Ascending aorta (tissue), 2 donors: Measurements from ENCODE around the gene CDC37L1. TPM values are rescaled to one million over a fixed set of nuclear protein-coding genes. Genes with fewer than 3 reads are reported as not detected.
A peak's percentile ranks its signal among the peaks of the same experiment; 100 is the strongest.

Source experiments
- DNase-seq, 2 donors: peaks; one replicate each; pipeline ENCODE4 v3.0.0-alpha.2; 2019; ENCODE audit warnings: low spot score in 2 of 2
- H3K27ac ChIP-seq, 2 donors: fragments of 200-600 bp; sonication (generic); one replicate each; pipeline ENCODE4 v1.5.1; 2016 to 2017; ENCODE audit warnings: mild to moderate bottlenecking in 1 of 2
- H3K27me3 ChIP-seq: fragments of 200-600 bp; sonication (generic); one replicate; pipeline ENCODE4 v1.5.1; 2017
- H3K36me3 ChIP-seq, 2 donors: fragments of 200-600 bp; sonication (generic); one replicate each; pipeline ENCODE4 v1.5.1; 2016
- H3K4me1 ChIP-seq, 2 donors: fragments of 200-600 bp; sonication (generic); one replicate each; pipeline ENCODE4 v1.5.1; 2016 to 2017; ENCODE audit warnings: mild to moderate bottlenecking in 1 of 2
- H3K4me3 ChIP-seq, 2 donors: fragments of 200-600 bp; sonication (generic); one replicate each; pipeline ENCODE4 v1.5.1; 2016 to 2017; ENCODE audit warnings: mild to moderate bottlenecking in 1 of 2
- H3K9me3 ChIP-seq, 2 donors: fragments of 200-600 bp; sonication (generic); one replicate each; pipeline ENCODE4 v1.5.1; 2016
- intact Hi-C: fragments of 100-400 bp; cut with DNase I; formaldehyde crosslinking; loops from one replicate; pipeline ENCODE4 v1.15.1; 2023
- total RNA-seq: library from RNA; depleted of rRNA; stranded (reverse); fragments of >200 nt; gene quantifications from one replicate; pipeline ENCODE4 v1.1.0, GENCODE V29; 2016
- TF ChIP-seq, protein P1 (sequence below), 3 experiments: fragments of 200-600 bp in 2 of 3; fragments of 450-650 bp in 1 of 3; sonication (generic) in 2 of 3; IDR thresholded peaks; one replicate each; pipeline ENCODE4 v1.5.1; 2016 to 2019; ENCODE audit warnings: antibody characterized with exemption in 3 of 3, mild to moderate bottlenecking in 1 of 3, moderate library complexity in 1 of 3

Gene CDC37L1
- total RNA-seq, 1 donor from 2014 or later, result 17.2 TPM

GRCh38 chr9:4665357-4665756, 14.0 kb upstream of the CDC37L1 start:
- TF ChIP-seq, protein P1, sequence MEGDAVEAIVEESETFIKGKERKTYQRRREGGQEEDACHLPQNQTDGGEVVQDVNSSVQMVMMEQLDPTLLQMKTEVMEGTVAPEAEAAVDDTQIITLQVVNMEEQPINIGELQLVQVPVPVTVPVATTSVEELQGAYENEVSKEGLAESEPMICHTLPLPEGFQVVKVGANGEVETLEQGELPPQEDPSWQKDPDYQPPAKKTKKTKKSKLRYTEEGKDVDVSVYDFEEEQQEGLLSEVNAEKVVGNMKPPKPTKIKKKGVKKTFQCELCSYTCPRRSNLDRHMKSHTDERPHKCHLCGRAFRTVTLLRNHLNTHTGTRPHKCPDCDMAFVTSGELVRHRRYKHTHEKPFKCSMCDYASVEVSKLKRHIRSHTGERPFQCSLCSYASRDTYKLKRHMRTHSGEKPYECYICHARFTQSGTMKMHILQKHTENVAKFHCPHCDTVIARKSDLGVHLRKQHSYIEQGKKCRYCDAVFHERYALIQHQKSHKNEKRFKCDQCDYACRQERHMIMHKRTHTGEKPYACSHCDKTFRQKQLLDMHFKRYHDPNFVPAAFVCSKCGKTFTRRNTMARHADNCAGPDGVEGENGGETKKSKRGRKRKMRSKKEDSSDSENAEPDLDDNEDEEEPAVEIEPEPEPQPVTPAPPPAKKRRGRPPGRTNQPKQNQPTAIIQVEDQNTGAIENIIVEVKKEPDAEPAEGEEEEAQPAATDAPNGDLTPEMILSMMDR (IDR thresholded peaks at IDR 0.05), result no peak
- Histone ChIP-seq H3K4me1 (peaks cover 7 to 16% of the 10 kb centered on the region in 2 donors), H3K9me3 (no peaks in the 10 kb centered on the region), H3K27ac (no peak overlapping the region), H3K36me3 (no peaks in the 10 kb centered on the region), H3K27me3 (no peaks in the 10 kb centered on the region), H3K4me3 (no peak overlapping the region)
- intact Hi-C loops, result loop anchor here (10.0 kb wide), 1 partner anchor 1349 kb away; the partner anchor contains the start of gene RANBP6
- no peak for DNase-seq

DNA sequence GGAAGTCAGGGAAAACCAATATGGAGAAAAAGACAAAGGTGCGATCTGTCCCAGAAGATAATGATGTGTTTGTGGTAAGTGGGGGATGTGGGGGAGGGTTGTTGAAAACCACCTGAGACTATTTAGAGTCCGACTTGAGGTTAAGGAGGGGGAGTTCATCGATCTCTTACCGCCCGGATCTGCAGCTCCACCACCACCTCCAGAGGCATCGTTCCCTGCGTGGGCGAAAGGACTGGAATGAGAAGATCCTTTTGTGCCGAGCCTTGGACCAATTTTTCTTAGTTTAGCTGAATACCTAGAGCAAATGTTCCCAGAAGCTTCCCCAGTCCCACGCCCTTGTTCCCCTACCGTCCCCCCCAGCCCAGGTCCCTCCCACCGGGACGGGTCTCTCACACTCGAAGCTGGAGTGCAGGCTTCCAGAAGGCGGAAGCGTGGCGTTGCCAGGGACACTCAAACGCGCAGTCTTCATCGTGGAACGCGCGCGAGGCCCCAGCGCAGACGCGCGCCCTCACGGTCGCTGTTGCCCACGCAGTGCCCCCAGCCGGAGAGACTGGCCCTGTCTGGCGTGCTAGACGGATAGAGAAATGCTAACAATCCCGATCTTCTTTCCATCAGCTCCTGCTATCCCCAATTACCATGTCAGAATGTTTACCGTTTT, 13.2 kb upstream of the CDC37L1 start, which contains the start of gene SPATA6L:
SPATA6L (minus strand) TSS at position 439 of the 658 bp plus-strand sequence; CDS start at position 209, 230 bp downstream.
- intact Hi-C loops, result loop anchor here (10.0 kb wide), 1 partner anchor 1349 kb away; the partner anchor contains the start of gene RANBP6
- DNase-seq, result peak in 1 of 2 donors; percentile 83
- H3K27ac ChIP-seq, result peak within 1 kb of the TSS; percentile 39 to 68
- peak within 1 kb of the TSS; percentile 56 to 68 for H3K4me3 ChIP-seq
- H3K36me3 ChIP-seq, result no peaks in the 10 kb centered on the region
- H3K4me1 ChIP-seq, result peaks cover 7 to 16% of the 10 kb centered on the region in 2 donors
- TF ChIP-seq, protein P1 (IDR thresholded peaks at IDR 0.05), result peak in 1 of 3 experiments; percentile 12
- no peaks in the 10 kb centered on the region for H3K9me3 ChIP-seq
- H3K27me3 ChIP-seq, result no peaks in the 10 kb centered on the region

GRCh38 chr9:4667681-4668080, 11.7 kb upstream of the CDC37L1 start:
- Histone ChIP-seq H3K9me3 (no peaks in the 10 kb centered on the region), H3K4me1 (peaks cover 7 to 13% of the 10 kb centered on the region in 2 donors), H3K4me3 (no peak overlapping the region), H3K27me3 (no peaks in the 10 kb centered on the region), H3K27ac (no peak overlapping the region), H3K36me3 (no peaks in the 10 kb centered on the region)
- TF ChIP-seq, protein P1 (IDR thresholded peaks at IDR 0.05), result no peak
- DNase-seq, result no peak
- intact Hi-C loops, result loop anchor here (10.0 kb wide), 1 partner anchor 1347 kb away; the partner anchor contains the start of gene RANBP6

DNA sequence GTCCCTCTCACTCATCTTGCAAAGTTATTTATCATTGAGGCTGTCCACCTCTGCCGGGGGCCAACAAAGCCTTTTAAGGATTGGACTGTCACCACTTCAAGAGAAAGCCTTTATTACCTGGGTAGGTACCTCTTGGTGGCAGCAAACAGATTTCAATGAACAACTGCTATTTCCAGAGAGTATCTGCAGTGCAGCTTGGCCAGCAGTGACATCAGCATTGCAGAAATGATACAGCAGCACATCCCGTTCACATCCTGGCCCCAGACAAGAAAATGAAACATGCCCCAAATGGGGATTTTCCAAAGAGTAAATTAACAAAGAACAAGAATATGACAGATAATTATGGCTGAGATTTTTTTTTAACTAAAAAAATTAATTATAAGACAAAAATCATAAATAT, 10.8 kb upstream of the CDC37L1 start:
- Histone ChIP-seq H3K27me3 (no peaks in the 10 kb centered on the region), H3K4me1 (peaks cover 0 to 8% of the 10 kb centered on the region in 2 donors), H3K9me3 (no peaks in the 10 kb centered on the region), H3K4me3 (no peak overlapping the region), H3K36me3 (no peaks in the 10 kb centered on the region), H3K27ac (no peak overlapping the region)
- TF ChIP-seq, protein P1 (IDR thresholded peaks at IDR 0.05), result no peak
- DNase-seq, result no peak
- intact Hi-C loops, result loop anchor here (10.0 kb wide), 1 partner anchor 1346 kb away; the partner anchor contains the start of gene RANBP6

- intact Hi-C loops, result loop anchor here (10.0 kb wide), 1 partner anchor 1345 kb away; the partner anchor contains the start of gene RANBP6
- Histone ChIP-seq H3K36me3 (no peaks in the 10 kb centered on the region), H3K4me1 (no peaks in the 10 kb centered on the region), H3K27ac (no peak overlapping the region), H3K27me3 (no peaks in the 10 kb centered on the region), H3K9me3 (no peaks in the 10 kb centered on the region), H3K4me3 (no peak overlapping the region)
- DNase-seq, result no peak
- TF ChIP-seq, protein P1 (IDR thresholded peaks at IDR 0.05), result no peak
Observed at GRCh38 chr9:4669890-4670289, 9.5 kb upstream of the CDC37L1 start.
